NCI-H2029 (cell line): ENCODE data around the gene ZFAND4.
"Not testable (repeated sequence)": the region's sequence is repeated elsewhere in the genome, so short reads cannot be mapped to it uniquely, and the experiment has no call there.

Experiments
- DNase-seq: peaks from one replicate; lab custom pipeline; 2025; lab: John Stamatoyannopoulos, UW

ZFAND4 gene

GRCh38 chr10:45640941-45641340 is 31.6 kb downstream of the ZFAND4 start:
- DNase-seq: no peak

GRCh38 chr10:45640049-45640448 is 32.5 kb downstream of the ZFAND4 start:
- no peak for DNase-seq

GRCh38 chr10:45627412-45628048 is 45.0 kb downstream of the ZFAND4 start:
- DNase-seq: no peak

- no peak for DNase-seq
Observed at GRCh38 chr10:45625879-45626278, 46.7 kb downstream of the ZFAND4 start.

- no peak for DNase-seq
Observed at GRCh38 chr10:45624724-45625123, 47.8 kb downstream of the ZFAND4 start.

GRCh38 chr10:45614869-45615268 is 57.7 kb downstream of the ZFAND4 start:
- no peak for DNase-seq

- no peak for DNase-seq
Observed at GRCh38 chr10:45612741-45613140, 59.8 kb downstream of the ZFAND4 start.

- no peak for DNase-seq
Observed at GRCh38 chr10:45608052-45608451, 64.5 kb downstream of the ZFAND4 start.

- DNase-seq: no peak
Observed at GRCh38 chr10:45607276-45607675, 65.3 kb downstream of the ZFAND4 start.

- DNase-seq: no peak
Observed at GRCh38 chr10:45602836-45603235, 69.7 kb downstream of the ZFAND4 start.

GRCh38 chr10:45602082-45602730 is 70.4 kb downstream of the ZFAND4 start:
- no peak for DNase-seq

GRCh38 chr10:45601254-45601930 is 71.2 kb downstream of the ZFAND4 start:
- DNase-seq: not testable (repeated sequence)

- not testable (repeated sequence) for DNase-seq
Observed at GRCh38 chr10:45600337-45601253, 72.0 kb downstream of the ZFAND4 start.

GRCh38 chr10:45599646-45600045 is 72.9 kb downstream of the ZFAND4 start:
- DNase-seq: no peak

- no peak for DNase-seq
Observed at GRCh38 chr10:45599021-45599603, 73.5 kb downstream of the ZFAND4 start.

GRCh38 chr10:45596526-45596925 is 76.0 kb downstream of the ZFAND4 start:
- DNase-seq: no peak

GRCh38 chr10:45594276-45595157 is 78.1 kb downstream of the ZFAND4 start:
- peak; percentile 58 for DNase-seq

- DNase-seq: no peak
Observed at GRCh38 chr10:45593938-45594275, 78.7 kb downstream of the ZFAND4 start.

- DNase-seq: no peak
Observed at GRCh38 chr10:45592926-45593325, 79.6 kb downstream of the ZFAND4 start.

- no peak for DNase-seq
Observed at GRCh38 chr10:45592432-45592831, 80.1 kb downstream of the ZFAND4 start.

GRCh38 chr10:45591280-45591679 is 81.3 kb downstream of the ZFAND4 start:
- DNase-seq: no peak
